NCI-H526 treated with DMSO at 0.1 percent for 48 hours (cell line): ENCODE results near the gene SSTR4.
"Not testable (repeated sequence)": the region's sequence is repeated elsewhere in the genome, so short reads cannot be mapped to it uniquely, and the experiment has no call there.

Source experiments
- DNase-seq: peaks from one replicate; lab custom pipeline; 2025; lab: John Stamatoyannopoulos, UW

SSTR4 gene

GRCh38 chr20:23034721-23035671 is at the start of gene SSTR4:
Gene SSTR4 (plus strand): TSS chr20:23035312. CDS start chr20:23035484, 172 bp downstream.
- no peak for DNase-seq

- no peak for DNase-seq
Observed at GRCh38 chr20:22986601-22987000, 48.5 kb upstream of the SSTR4 start.

GRCh38 chr20:22991424-22991823 is 43.7 kb upstream of the SSTR4 start:
- not testable (repeated sequence) for DNase-seq

DNA sequence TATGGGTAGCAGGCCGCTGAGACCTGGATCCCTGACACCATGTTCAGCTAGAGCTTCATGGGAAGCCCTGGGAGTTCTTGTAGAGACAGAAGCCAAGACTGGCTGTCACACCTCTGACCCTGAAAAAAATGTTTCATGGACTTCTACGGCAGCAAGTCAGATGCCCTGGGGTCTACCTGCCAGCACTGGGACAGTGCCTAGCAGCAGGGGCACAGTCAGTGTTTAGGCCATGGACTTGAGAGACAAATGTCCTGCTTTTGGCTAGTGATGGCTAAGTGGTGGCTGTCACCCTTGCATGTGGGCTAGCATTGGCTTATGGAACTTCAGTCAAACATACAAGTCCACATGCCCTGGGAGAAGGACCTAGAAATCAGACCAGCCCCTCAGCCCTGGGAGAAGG is 41.3 kb upstream of the SSTR4 start:
- DNase-seq: no peak

- DNase-seq: no peak
Observed at GRCh38 chr20:22995923-22996322, 39.2 kb upstream of the SSTR4 start.

DNA sequence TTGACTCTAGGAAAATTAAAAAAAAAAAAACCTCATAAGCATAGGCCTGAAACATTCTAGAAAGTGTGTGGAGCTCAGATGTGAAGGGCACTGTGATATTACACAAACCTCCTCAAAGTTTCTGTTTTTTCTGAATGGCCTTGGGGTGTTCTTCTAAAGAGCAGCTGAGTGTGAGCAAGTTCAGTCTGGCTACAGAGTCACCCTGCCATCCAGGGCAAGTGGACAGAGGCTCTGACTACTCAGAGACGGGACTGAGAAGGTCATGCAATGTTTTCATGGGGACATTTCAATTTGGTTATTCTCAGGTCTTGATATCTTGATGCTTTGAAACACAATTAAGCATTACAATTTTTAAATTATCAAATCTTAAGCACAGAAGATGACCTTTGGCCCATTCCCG is 36.6 kb upstream of the SSTR4 start:
- DNase-seq: no peak

- DNase-seq: no peak
Observed at GRCh38 chr20:22999756-23000155, 35.4 kb upstream of the SSTR4 start.

DNA sequence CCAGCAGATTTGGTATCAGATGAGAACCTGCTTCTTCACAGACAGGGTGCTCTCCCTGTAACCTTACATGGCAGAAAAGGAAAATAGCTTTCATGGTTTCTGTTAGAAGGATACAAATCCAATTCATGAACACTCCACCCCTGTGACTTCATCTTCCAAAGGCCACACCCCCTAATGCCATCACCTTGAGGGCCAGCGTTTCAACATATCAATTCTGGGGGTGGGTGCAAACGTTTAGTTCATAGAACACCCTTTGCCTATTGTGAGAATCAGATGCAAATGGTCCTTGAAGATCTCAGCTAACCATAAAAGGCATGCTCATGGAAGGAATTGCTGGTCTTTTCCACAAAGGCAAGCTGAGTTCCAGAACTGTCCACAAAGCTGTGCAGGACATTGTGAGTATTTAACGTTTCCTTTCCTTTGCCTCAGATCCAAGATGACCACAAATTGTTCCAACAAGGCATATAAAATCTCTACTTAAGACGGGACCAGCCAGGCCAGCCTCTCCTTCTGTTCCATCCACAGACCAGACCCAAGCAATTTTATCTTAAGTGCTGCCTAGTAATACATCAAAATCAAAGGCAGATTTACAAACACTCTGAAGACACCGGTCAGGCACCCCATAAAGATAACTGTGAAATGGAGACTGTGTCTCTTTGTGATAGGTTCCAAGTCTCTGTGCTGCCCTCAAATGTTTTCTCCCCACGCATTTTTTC is 34.7 kb upstream of the SSTR4 start:
- no peak for DNase-seq

- DNase-seq: no peak
Observed at GRCh38 chr20:23002276-23002675, 32.8 kb upstream of the SSTR4 start.

DNA sequence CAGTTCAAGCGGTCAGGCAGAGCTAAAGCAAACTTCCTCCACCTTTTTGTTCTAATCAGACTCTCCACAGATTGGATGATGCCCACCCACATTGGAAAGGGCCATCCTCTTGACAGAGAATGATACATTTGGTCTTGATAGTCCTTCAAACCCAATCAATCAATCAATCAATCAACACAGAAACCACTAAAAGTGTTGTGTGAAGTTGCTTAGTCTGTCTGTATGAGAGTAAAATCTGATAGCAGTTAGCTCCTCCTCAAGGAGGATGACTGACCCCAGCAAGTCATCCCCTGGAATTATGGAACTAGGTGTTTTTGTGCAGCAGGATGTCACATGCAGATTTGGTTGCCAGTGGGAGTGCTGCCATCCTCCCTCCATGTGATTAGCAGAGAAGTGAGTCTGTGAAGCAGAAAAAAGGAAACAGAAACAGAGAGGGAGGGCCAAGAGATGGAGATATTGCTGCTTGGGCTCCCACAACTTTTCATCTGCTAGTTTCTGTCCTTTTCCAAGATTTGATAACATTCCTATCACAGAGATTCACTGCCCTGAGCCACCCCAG is 32.0 kb upstream of the SSTR4 start:
- DNase-seq: no peak

DNA sequence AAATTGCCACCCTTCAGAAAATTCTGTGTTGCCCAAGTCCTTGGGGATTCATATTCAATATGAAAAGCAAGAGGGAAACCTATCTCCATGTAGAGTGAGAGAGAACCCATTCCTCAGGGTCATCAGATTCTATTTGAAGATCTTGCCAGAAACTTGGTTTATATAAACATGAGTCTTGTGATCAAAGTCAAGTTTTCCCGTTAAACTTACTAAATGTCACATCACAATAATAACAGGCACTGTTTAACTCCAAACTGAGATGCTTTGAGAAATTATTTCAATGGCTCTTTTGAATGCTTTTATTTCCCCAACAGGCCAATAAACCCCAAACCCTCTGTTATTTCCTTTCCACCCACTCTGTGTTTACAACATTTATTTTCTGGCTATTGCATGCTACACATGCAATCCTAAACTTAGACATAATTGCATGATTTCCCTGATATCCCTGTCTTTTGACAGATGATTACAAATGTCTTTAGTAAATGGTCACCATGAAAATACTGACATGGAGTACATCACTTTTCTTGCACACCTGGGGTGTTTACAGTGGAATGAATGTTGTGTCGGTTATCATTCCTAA is 31.1 kb upstream of the SSTR4 start:
- no peak for DNase-seq

- DNase-seq: no peak
Observed at GRCh38 chr20:23005776-23006175, 29.3 kb upstream of the SSTR4 start.

GRCh38 chr20:23007462-23007861 is 27.6 kb upstream of the SSTR4 start:
- no peak for DNase-seq

DNA sequence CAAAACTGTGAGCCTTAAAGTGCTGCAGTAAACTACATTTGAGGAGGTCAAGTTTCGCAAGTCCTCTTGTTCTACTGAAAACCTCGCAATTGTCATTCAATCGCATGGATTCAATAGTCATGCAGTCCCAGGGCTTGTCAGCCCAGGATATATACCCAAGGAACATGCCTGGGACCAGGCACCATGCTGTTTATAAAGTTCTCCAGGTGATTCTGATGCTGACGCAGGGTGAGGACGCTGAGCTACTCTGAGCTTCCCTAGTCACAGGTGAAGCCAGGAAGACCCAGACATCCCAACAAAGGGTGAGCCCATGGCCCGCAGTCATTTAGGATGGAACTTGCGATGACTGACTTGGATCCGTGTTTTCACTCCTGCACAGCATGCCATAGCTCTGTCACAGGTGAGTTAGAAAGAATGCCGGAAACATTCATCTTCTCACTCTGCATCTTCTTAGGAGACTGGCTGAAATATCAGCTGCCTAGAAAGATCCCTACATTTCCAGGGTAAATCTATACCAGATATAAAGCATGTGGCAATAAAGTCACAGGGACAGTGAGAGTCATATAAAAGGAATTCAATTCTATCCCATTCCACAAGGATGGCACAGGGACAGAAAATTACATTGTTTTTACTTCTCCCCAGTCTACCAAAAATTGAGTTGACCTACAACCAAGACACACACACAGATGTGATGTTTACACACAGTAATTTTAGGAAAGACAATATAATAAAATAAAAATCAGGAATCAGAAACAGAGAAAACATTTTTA is 27.0 kb upstream of the SSTR4 start:
- DNase-seq: no peak

- no peak for DNase-seq
Observed at GRCh38 chr20:23008667-23009066, 26.4 kb upstream of the SSTR4 start.

DNA sequence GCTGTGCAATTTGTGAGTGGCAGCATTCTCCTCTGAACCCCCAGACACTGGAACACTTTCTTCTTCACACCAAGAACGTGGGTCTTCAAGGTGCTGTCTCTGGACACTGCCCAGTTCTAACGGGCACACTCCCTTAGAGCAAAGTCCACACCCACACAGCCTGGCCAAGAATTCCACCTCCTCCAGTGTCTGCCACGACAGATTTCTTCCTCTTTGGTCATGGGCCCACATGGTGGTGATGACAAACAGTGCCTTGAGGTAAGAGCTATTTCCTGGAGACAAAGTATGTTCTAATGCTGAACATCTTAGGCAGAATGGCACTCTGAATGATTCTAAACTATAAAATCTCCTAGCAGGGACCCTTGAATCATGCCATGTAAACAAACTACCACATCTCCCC is 25.5 kb upstream of the SSTR4 start:
- no peak for DNase-seq

GRCh38 chr20:23010096-23010495 is 25.0 kb upstream of the SSTR4 start:
- no peak for DNase-seq

DNA sequence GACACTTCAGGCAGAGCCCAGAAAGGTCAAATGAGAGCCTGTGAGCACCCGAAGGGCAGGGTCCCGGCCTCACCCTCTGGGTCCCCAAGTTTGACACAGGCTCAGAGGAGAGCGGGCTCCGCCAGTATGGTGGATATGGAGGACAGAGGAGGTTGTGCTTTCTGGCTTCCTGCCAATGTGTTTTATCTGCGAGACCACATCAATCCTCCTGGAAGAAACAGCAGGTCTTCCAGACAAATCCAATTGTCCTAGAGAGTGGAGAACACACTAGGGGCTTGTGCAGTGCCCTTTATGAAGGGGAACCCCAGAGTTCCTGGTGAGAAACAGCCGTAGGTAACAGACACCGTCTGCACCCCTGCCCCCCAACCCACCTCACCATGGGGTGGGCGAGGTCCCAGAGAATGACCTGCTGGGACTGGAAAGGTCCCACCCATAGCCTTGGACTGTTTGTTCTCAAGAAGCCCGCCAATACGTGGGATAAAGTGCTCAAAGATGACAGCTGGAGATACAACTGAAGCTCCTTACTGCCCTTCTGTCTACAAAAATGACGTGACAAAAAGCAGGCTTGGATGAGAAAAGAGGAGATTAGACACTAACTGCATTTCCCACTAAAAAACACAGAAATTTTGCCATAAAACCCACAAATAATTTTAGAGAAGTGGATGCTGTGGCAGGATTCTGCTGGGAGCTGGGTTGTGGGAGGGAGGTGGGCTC is 23.9 kb upstream of the SSTR4 start:
- DNase-seq: no peak

GRCh38 chr20:23013429-23013828 is 21.7 kb upstream of the SSTR4 start:
- no peak for DNase-seq

GRCh38 chr20:23017516-23017915 is 17.6 kb upstream of the SSTR4 start:
- DNase-seq: no peak

DNA sequence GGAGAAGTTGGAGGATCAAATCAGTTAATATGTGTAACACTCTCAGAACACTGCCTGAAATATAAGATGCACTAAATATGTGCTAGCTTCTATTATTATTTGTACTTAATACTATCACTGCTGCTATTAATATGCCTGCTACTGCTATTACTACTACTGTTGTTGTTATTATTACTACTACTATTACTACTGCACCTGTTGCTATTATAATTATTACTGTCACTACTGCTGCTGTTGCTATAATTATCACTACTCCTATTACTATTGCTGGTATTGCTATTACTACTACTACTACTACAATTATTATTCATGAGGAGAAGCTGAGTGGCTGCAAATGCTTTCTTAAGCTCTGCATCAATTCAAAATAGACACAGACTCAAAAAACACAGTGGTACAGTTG is 16.7 kb upstream of the SSTR4 start:
- DNase-seq: no peak
